Fibroblast of lung (primary cell): ENCODE data around the gene NXPH3. TPM values are rescaled to one million over a fixed set of nuclear protein-coding genes. Genes with fewer than 3 reads are reported as not detected.

ENCODE experiments used
- DNase-seq, 2 donors: peaks; one replicate each; pipeline versions ENCODE4 v3.0.0 to v3.0.0-alpha.2; 2010; ENCODE audit warnings: low read depth in 2 of 2
- H2AFZ ChIP-seq: 2 replicates; pipeline ENCODE4 v1.5.1; 2012; ENCODE audit warnings: low read length, control low read depth, inconsistent platforms
- H3K27ac ChIP-seq: 2 replicates; pipeline ENCODE4 v1.5.1; 2011; ENCODE audit warnings: low read length, control low read depth; ENCODE audit not compliant: insufficient read depth
- H3K27me3 ChIP-seq: 2 replicates; pipeline ENCODE4 v1.5.1; 2011; ENCODE audit warnings: mild to moderate bottlenecking, low read length; ENCODE audit not compliant: control insufficient read depth, insufficient read depth
- H3K36me3 ChIP-seq: 2 replicates; pipeline ENCODE4 v1.5.1; 2011; ENCODE audit warnings: low read length; ENCODE audit not compliant: control insufficient read depth, insufficient read depth
- H3K4me1 ChIP-seq: 2 replicates; pipeline ENCODE4 v1.5.1; 2011; ENCODE audit warnings: low read length; ENCODE audit not compliant: control insufficient read depth, insufficient read depth; ENCODE audit errors: extremely low read depth
- H3K4me2 ChIP-seq: 2 replicates; pipeline ENCODE4 v1.5.1; 2011; ENCODE audit warnings: low read length, control low read depth; ENCODE audit not compliant: insufficient read depth; ENCODE audit errors: extremely low read depth
- H3K4me3 ChIP-seq, 4 experiments: fragments of 200-600 bp in 1 of 4; sonication (generic) in 1 of 4; replicated peaks in 1 of 4; 2 replicates each; pipeline ENCODE4 v1.5.1; 2011 to 2016; ENCODE audit warnings: low read length in 4 of 4, low read depth in 3 of 4, mild to moderate bottlenecking in 3 of 4, control low read depth in 2 of 4, inconsistent platforms in 1 of 4, mixed read lengths in 1 of 4; ENCODE audit not compliant: insufficient read depth in 1 of 4; ENCODE audit errors: control extremely low read depth in 1 of 4
- H3K79me2 ChIP-seq: 2 replicates; pipeline ENCODE4 v1.5.1; 2012; ENCODE audit warnings: mild to moderate bottlenecking, low read length, inconsistent platforms; ENCODE audit not compliant: control insufficient read depth, insufficient read depth
- H3K9ac ChIP-seq: 2 replicates; pipeline ENCODE4 v1.5.1; 2011; ENCODE audit warnings: mild to moderate bottlenecking, low read length, control low read depth; ENCODE audit not compliant: insufficient read depth
- H3K9me3 ChIP-seq: 2 replicates; pipeline ENCODE4 v1.5.1; 2012; ENCODE audit warnings: low read depth, low read length; ENCODE audit not compliant: control insufficient read depth, insufficient read depth
- H4K20me1 ChIP-seq: 2 replicates; pipeline ENCODE4 v1.5.1; 2011; ENCODE audit warnings: low read length; ENCODE audit not compliant: control insufficient read depth, insufficient read depth; ENCODE audit errors: extremely low read depth
- EZH2 ChIP-seq: IDR thresholded peaks from 2 replicates; pipeline ENCODE4 v1.5.1; 2012; ENCODE audit warnings: low read length, control low read depth, mild to moderate bottlenecking; ENCODE audit errors: missing control alignments
- polyA plus RNA-seq, 2 donors: library from polyadenylated mRNA; depleted of rRNA in 1 of 2; stranded (reverse) in 1 of 2; unstranded in 1 of 2; fragments of >200 nt; gene quantifications; 2 replicates each; pipeline ENCODE4 v1.2.1, GENCODE V29; 2011 to 2012; ENCODE audit warnings: missing spikeins in 1 of 2
- total RNA-seq: library from RNA; depleted of rRNA; stranded (reverse); fragments of >200 nt; gene quantifications from 2 replicates; pipeline ENCODE4 v1.2.1, GENCODE V29; 2014
- TF ChIP-seq, protein P1 (sequence below), 2 donors: IDR thresholded peaks in 1 of 2; conservative IDR thresholded peaks in 1 of 2; 1 replicate in 1 of 2; 2 replicates in 1 of 2; pipeline ENCODE4 v1.5.1; 2011 to 2012; ENCODE audit warnings: low read length in 2 of 2, control low read depth in 1 of 2, inconsistent platforms in 1 of 2, low read depth in 1 of 2, mild to moderate bottlenecking in 1 of 2

Gene NXPH3
- total and polyA plus RNA-seq, 2 donors (not counting 1 experiment from before 2014, with no cell fraction given), result 0.36 to 0.66 TPM

DNA sequence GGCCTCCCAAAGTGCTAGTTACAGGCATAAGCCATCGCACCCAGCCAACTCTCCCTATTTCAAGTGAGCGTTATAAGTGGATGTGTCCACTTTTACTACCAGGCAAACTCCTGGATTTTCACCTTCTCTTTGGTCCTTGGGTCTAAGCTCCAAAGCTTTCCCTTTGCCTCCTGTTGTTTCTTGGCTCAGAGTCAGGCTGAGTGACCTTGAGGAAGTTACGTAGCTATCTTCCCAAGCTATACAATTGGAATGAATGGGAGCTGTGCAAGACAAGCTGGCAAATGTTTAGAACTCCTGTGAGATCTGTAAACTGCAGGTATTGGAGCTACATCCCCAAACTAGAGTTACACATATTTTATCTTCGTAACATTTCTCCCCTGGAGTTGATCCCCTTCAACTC is 20.3 kb downstream of the NXPH3 start:
- H4K20me1 ChIP-seq, result no peaks in the 10 kb centered on the region
- TF ChIP-seq, protein P1, sequence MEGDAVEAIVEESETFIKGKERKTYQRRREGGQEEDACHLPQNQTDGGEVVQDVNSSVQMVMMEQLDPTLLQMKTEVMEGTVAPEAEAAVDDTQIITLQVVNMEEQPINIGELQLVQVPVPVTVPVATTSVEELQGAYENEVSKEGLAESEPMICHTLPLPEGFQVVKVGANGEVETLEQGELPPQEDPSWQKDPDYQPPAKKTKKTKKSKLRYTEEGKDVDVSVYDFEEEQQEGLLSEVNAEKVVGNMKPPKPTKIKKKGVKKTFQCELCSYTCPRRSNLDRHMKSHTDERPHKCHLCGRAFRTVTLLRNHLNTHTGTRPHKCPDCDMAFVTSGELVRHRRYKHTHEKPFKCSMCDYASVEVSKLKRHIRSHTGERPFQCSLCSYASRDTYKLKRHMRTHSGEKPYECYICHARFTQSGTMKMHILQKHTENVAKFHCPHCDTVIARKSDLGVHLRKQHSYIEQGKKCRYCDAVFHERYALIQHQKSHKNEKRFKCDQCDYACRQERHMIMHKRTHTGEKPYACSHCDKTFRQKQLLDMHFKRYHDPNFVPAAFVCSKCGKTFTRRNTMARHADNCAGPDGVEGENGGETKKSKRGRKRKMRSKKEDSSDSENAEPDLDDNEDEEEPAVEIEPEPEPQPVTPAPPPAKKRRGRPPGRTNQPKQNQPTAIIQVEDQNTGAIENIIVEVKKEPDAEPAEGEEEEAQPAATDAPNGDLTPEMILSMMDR (conservative IDR thresholded peaks at IDR 0.05 in 1 of 2, IDR thresholded peaks at IDR 0.05 in 1 of 2; ENCODE audit: low read depth in 1 of 2, low read length in 2 of 2), result no peak
- no peak for TF ChIP-seq EZH2
- no peaks in the 10 kb centered on the region for H3K79me2 ChIP-seq
- H3K27ac ChIP-seq, result no peak overlapping the region
- H3K4me1 ChIP-seq, result no peaks in the 10 kb centered on the region
- H3K9me3 ChIP-seq, result no peaks in the 10 kb centered on the region
- no peaks in the 10 kb centered on the region for H3K27me3 ChIP-seq
- no peak overlapping the region for H3K4me3 ChIP-seq
- H3K36me3 ChIP-seq, result peaks cover 2% of the 10 kb centered on the region
- H3K4me2 ChIP-seq, result no peak overlapping the region
- no peak for DNase-seq
- no peak overlapping the region for H3K9ac ChIP-seq
- H2AFZ ChIP-seq, result no peak overlapping the region

DNA sequence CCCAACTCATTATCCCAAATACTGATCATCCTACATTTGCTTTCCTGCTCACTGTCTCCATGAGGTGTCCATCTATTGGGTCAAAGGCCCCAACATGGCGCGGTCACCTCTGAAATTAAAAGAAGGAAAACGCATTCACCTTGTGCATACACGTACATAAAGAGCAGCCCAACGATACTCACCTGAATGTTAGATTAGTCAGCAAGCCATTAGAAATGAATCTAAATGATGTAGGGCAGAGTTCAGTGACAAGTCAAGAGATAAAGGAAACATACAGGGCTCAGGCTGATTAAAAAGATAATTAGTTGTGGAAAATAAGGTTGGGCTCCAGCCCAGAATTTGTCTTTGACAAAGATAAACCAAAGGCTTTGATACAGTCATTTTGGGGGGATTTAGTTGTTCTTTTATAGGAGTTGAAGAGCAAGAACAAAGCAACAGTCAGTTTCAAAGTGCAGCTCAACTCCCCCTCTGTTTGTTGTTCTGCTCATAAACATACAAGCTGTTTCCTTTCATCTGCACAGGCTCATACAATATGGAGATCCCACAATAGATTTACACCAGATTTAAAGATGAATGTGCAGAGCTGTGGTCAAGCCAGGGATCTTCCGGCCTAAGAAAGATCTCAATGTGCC is 21.1 kb downstream of the NXPH3 start:
- TF ChIP-seq EZH2, result no peak
- TF ChIP-seq, protein P1 (conservative IDR thresholded peaks at IDR 0.05 in 1 of 2, IDR thresholded peaks at IDR 0.05 in 1 of 2; ENCODE audit: low read depth in 1 of 2, low read length in 2 of 2), result no peak
- H3K36me3 ChIP-seq, result peaks cover 3% of the 10 kb centered on the region
- H3K4me3 ChIP-seq, result no peak overlapping the region
- H3K9ac ChIP-seq, result no peak overlapping the region
- H3K27ac ChIP-seq, result no peak overlapping the region
- no peaks in the 10 kb centered on the region for H3K79me2 ChIP-seq
- H3K27me3 ChIP-seq, result no peaks in the 10 kb centered on the region
- no peak overlapping the region for H2AFZ ChIP-seq
- H3K4me2 ChIP-seq, result no peak overlapping the region
- H4K20me1 ChIP-seq, result no peaks in the 10 kb centered on the region
- DNase-seq, result no peak
- H3K4me1 ChIP-seq, result no peaks in the 10 kb centered on the region
- H3K9me3 ChIP-seq, result no peaks in the 10 kb centered on the region

DNA sequence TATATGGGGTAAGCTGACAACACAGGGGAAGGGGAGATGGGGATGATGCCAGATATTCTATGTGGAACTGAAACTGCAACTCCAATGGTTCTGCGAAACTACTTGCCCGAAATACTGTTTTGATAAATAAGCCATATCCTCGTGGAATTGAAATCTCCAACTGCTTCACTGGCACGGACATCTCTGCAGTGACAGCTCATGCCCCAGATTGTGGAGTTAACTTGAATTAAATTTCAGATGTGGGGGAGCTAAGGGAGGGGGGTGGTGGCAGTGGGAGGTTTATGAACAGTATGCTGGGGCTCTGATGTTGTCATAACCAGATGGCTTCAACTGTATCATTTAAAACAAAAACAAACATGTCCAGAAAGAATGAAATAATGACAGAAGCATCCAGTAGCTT is 21.8 kb downstream of the NXPH3 start:
- TF ChIP-seq, protein P1 (conservative IDR thresholded peaks at IDR 0.05 in 1 of 2, IDR thresholded peaks at IDR 0.05 in 1 of 2; ENCODE audit: low read depth in 1 of 2, low read length in 2 of 2), result no peak
- TF ChIP-seq EZH2, result no peak
- H3K4me2 ChIP-seq, result no peak overlapping the region
- no peak for DNase-seq
- H3K9me3 ChIP-seq, result no peaks in the 10 kb centered on the region
- H3K27me3 ChIP-seq, result no peaks in the 10 kb centered on the region
- no peak overlapping the region for H3K4me3 ChIP-seq
- no peaks in the 10 kb centered on the region for H3K4me1 ChIP-seq
- H3K27ac ChIP-seq, result no peak overlapping the region
- no peak overlapping the region for H2AFZ ChIP-seq
- no peaks in the 10 kb centered on the region for H4K20me1 ChIP-seq
- no peak overlapping the region for H3K9ac ChIP-seq
- H3K79me2 ChIP-seq, result no peaks in the 10 kb centered on the region
- peaks cover 4% of the 10 kb centered on the region for H3K36me3 ChIP-seq
